ENCODE measurements around the gene TAF8. TPM values are rescaled to one million over a fixed set of nuclear protein-coding genes. Genes with fewer than 3 reads are reported as not detected.
A peak's percentile ranks its signal among the peaks of the same experiment; 100 is the strongest.

TAF8 gene
- total RNA-seq, 1 experiment from 2014 or later, result 20.7 TPM

GRCh38 chr6:42093582-42094329, 43.4 kb downstream of the TAF8 start:
- Histone ChIP-seq H3F3A (ENCODE audit: low read length, unreplicated experiment) (no peaks in the 10 kb centered on the region), H4K20me1 (ENCODE audit: low read length) (no peaks in the 10 kb centered on the region), H2AFZ (ENCODE audit: low read length) (no peak overlapping the region), H3K4me1 (ENCODE audit: insufficient read depth, low read length) (peaks cover 11% of the 10 kb centered on the region), H3K9me3 (ENCODE audit: low read length) (no peaks in the 10 kb centered on the region), H3K36me3 (ENCODE audit: low read depth, low read length) (no peaks in the 10 kb centered on the region), H3K9ac (ENCODE audit: low read length) (no peak overlapping the region), H3K4me2 (ENCODE audit: low read length) (no peak overlapping the region), H3K4me3 (ENCODE audit: low read length) (no peak overlapping the region), H3K9me2 (replicated peaks; ENCODE audit: low read length) (no peaks in the 10 kb centered on the region), H3K79me2 (ENCODE audit: low read length) (no peaks in the 10 kb centered on the region), H3K27me3 (ENCODE audit: low read length) (no peaks in the 10 kb centered on the region), H3K27ac (ENCODE audit: low read length) (no peak overlapping the region)
- no TSS peak for BruUV-seq (replicated peaks)
- CTCF ChIA-PET, result interaction anchor here (0.5 kb wide), 1 partner anchor 20 kb away, joined by 3 read pairs; no protein-coding TSS in a partner anchor
- DNase-seq (peak; percentile 18), ATAC-seq (peak; percentile 24; the same call in 1 of the 2 replicates)
- no peak for TF ChIP-seq EZH2 (IDR thresholded peaks at IDR 0.05; ENCODE audit: low read length, unreplicated experiment)
- TF ChIP-seq, protein P1, sequence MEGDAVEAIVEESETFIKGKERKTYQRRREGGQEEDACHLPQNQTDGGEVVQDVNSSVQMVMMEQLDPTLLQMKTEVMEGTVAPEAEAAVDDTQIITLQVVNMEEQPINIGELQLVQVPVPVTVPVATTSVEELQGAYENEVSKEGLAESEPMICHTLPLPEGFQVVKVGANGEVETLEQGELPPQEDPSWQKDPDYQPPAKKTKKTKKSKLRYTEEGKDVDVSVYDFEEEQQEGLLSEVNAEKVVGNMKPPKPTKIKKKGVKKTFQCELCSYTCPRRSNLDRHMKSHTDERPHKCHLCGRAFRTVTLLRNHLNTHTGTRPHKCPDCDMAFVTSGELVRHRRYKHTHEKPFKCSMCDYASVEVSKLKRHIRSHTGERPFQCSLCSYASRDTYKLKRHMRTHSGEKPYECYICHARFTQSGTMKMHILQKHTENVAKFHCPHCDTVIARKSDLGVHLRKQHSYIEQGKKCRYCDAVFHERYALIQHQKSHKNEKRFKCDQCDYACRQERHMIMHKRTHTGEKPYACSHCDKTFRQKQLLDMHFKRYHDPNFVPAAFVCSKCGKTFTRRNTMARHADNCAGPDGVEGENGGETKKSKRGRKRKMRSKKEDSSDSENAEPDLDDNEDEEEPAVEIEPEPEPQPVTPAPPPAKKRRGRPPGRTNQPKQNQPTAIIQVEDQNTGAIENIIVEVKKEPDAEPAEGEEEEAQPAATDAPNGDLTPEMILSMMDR (conservative IDR thresholded peaks at IDR 0.05; ENCODE audit: low read depth, low read length), result no peak
- TF ChIP-seq EZH2phosphoT487 (IDR thresholded peaks at IDR 0.05; ENCODE audit: borderline replicate concordance, low read length), result no peak
- intact Hi-C loops (cut with micrococcal nuclease), result no loop called here
- POLR2A ChIA-PET (ENCODE audit: unreplicated experiment), result interaction anchor here (0.6 kb wide), 1 partner anchor 54 kb away, joined by 3 read pairs; no protein-coding TSS in a partner anchor

DNA sequence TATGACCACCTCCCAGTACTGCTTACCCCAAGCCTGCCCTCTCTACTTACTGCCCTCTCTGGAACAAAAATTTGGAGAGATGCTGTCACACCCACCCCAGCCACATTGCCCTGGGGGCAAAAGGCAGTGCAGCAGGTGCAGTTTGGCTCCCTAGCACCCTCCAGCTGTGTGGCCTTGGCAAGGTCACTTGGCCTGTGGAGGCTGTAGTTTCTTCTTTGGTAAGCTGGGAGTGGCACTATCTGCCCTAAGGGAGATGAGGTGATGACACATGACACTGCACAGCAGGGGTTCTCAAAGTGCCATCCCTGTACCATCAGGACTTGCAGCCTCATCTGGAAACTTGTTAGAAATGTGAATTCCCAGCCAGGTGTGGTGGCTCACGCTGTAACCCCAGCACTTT, 44.8 kb downstream of the TAF8 start:
- no peaks in the 10 kb centered on the region for H3K27me3 ChIP-seq (ENCODE audit: low read length)
- TF ChIP-seq, protein P1 (conservative IDR thresholded peaks at IDR 0.05; ENCODE audit: low read depth, low read length), result 0 out of 2 replicates have a peak, but pooled peaks have one; percentile 9
- no peak for TF ChIP-seq EZH2phosphoT487 (IDR thresholded peaks at IDR 0.05; ENCODE audit: borderline replicate concordance, low read length)
- intact Hi-C loops (cut with micrococcal nuclease), result loop anchor here (5.0 kb wide), 1 partner anchor 42 kb away; no protein-coding TSS in a partner anchor
- CTCF ChIA-PET, result no interaction called here
- no TSS peak for BruUV-seq (replicated peaks)
- POLR2A ChIA-PET (ENCODE audit: unreplicated experiment), result no interaction called here
- H3K4me2 ChIP-seq (ENCODE audit: low read length), result no peak overlapping the region
- H3K36me3 ChIP-seq (ENCODE audit: low read depth, low read length), result no peaks in the 10 kb centered on the region
- H3K9me3 ChIP-seq (ENCODE audit: low read length), result no peaks in the 10 kb centered on the region
- H2AFZ ChIP-seq (ENCODE audit: low read length), result no peak overlapping the region
- peak; percentile 21 for DNase-seq
- no peak overlapping the region for H3K9ac ChIP-seq (ENCODE audit: low read length)
- H3K27ac ChIP-seq (ENCODE audit: low read length), result no peak overlapping the region
- H3K79me2 ChIP-seq (ENCODE audit: low read length), result no peaks in the 10 kb centered on the region
- no peak overlapping the region for H3K4me3 ChIP-seq (ENCODE audit: low read length)
- no peak for ATAC-seq
- H4K20me1 ChIP-seq (ENCODE audit: low read length), result no peaks in the 10 kb centered on the region
- H3K9me2 ChIP-seq (replicated peaks; ENCODE audit: low read length), result no peaks in the 10 kb centered on the region
- H3K4me1 ChIP-seq (ENCODE audit: insufficient read depth, low read length), result peaks cover 24% of the 10 kb centered on the region
- H3F3A ChIP-seq (ENCODE audit: low read length, unreplicated experiment), result peaks cover 6% of the 10 kb centered on the region

Measured in PC-3 (cell line).